NCI-H187 (cell line): ENCODE data around the gene KCTD19.

ENCODE experiments used
- DNase-seq, 2 experiments: peaks; one replicate each; lab custom pipeline; 2025; lab: John Stamatoyannopoulos, UW

Gene KCTD19

GRCh38 chr16:67242138-67242730, 84.3 kb downstream of the KCTD19 start:
- DNase-seq: no peak

GRCh38 chr16:67241008-67241900, 85.3 kb downstream of the KCTD19 start:
- DNase-seq: no peak

GRCh38 chr16:67240506-67240905, 86.0 kb downstream of the KCTD19 start:
- no peak for DNase-seq
